Retinal pigment epithelial cell (primary cell): ENCODE measurements around the gene HOXC5.
"Not testable (repeated sequence)": the region's sequence is repeated elsewhere in the genome, so short reads cannot be mapped to it uniquely, and the experiment has no call there.

Experiments
- DNase-seq: peaks from one replicate; pipeline ENCODE4 v3.0.0-alpha.2; 2010; ENCODE audit warnings: low read depth
- H3K4me3 ChIP-seq: 2 replicates; pipeline ENCODE4 v1.5.1; 2011; ENCODE audit warnings: mild to moderate bottlenecking, low read length, control low read depth, moderate library complexity
- TF ChIP-seq, protein P1 (sequence below): conservative IDR thresholded peaks from 2 replicates; pipeline ENCODE4 v1.5.1; 2011; ENCODE audit warnings: low read depth, low read length, control low read depth, inconsistent platforms

The HOXC5 gene

DNA sequence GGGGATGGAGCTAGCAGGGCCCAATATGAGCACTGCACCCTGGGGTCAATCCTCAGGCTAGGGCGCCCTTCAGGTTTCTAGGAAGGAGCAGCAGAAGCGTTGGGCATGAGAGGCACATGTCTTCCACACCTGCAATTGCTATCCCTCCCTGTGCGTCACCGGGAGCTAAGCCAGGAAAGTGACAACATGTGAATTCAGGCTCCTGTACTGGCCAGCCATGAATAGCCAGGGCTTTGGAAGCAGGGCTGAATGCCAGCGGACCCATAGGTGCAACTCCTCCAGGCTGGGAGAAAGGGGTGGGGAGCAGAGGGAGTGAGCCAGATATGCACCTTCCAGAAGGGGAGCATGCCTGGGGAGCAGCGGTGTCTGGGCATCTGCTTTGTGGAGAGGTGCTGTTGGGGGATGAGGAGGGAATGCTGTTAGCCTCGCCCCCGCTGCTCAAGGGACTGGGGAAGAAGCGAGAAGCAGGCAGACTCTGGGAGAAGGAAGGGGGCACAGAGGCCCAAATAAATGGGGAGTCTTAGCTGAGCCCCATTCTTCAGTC lies 6.1 kb downstream of the HOXC5 start:
- no peak overlapping the region for H3K4me3 ChIP-seq
- TF ChIP-seq, protein P1, sequence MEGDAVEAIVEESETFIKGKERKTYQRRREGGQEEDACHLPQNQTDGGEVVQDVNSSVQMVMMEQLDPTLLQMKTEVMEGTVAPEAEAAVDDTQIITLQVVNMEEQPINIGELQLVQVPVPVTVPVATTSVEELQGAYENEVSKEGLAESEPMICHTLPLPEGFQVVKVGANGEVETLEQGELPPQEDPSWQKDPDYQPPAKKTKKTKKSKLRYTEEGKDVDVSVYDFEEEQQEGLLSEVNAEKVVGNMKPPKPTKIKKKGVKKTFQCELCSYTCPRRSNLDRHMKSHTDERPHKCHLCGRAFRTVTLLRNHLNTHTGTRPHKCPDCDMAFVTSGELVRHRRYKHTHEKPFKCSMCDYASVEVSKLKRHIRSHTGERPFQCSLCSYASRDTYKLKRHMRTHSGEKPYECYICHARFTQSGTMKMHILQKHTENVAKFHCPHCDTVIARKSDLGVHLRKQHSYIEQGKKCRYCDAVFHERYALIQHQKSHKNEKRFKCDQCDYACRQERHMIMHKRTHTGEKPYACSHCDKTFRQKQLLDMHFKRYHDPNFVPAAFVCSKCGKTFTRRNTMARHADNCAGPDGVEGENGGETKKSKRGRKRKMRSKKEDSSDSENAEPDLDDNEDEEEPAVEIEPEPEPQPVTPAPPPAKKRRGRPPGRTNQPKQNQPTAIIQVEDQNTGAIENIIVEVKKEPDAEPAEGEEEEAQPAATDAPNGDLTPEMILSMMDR = no peak
- DNase-seq = no peak

DNA sequence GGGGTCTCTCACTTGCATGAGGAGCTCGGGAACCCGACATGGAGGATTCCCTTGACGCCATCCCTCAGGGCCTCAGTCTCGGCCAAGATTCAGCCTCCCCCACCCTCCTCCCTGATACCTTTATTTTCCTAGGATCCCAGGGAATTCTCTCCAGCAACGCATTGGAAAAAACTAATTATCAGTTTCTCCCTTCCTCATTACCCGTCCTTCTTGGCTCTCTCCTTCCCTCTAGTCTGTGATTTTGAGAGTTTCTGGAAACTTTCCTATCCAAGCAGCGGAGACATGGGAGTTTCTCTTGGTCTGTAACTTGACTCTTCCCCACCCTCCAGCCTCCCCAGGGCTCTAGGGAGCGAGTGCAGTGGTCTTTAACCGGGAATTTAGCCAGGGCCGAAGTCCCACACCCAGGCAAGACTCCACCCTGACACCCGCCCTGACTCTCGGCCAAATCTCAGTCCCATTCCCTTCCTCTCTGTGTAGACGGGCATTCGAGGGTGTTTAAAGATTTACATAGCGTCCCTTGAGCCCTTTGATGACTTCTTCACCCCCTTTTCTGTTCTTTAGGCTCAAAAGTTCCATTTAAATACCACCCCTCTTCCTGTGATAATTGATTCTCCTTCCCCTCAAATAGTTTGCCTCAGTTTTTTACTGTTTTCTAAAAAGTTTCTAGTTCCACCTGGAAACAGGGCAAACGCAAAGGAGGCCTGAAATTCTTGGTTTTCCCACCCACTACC lies 6.7 kb downstream of the HOXC5 start:
- TF ChIP-seq, protein P1 = no peak

DNA sequence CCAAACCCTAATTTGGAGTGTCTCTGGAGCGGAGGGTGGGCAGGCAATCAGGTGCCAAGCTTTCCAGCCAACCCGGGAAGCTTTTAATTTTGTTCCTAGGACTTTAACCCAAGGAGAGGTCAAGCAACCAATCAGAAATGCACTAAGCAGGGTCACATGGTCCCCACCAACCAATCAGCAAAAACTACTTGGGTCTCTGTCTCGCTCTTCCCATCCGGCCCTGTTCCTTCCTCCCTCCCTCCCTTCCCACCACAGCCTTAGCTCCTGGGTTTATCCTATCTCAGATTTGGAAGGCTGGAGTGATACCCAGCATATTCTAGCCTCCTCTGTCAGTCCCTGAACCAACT lies 7.3 kb downstream of the HOXC5 start:
- no peak for DNase-seq
- H3K4me3 ChIP-seq = no peak overlapping the region
- TF ChIP-seq, protein P1 = no peak

More for the DNA sequence above, 6.7 kb downstream of the HOXC5 start:
- H3K4me3 ChIP-seq = no peak overlapping the region
- DNase-seq = no peak

DNA sequence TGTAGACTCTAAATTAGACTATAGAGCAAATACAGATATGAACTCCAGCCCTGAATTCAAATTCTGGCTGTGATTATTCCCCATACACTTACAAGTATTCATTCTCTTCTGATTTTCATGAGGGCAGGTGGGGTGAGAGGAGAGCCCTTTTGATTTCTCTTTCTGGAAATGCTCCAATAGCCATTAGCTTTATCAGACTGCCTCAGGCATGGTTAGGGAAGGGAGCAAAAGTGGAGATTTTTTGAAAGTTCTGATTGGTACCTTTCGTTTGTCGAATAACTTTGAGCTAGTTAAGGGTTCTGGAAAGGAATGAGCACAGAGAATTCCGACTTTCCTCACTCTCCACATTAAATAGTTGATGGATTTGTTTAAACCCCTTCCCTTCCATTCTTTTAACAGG lies 7.8 kb downstream of the HOXC5 start:
- no peak overlapping the region for H3K4me3 ChIP-seq
- TF ChIP-seq, protein P1 = no peak
- DNase-seq = no peak

DNA sequence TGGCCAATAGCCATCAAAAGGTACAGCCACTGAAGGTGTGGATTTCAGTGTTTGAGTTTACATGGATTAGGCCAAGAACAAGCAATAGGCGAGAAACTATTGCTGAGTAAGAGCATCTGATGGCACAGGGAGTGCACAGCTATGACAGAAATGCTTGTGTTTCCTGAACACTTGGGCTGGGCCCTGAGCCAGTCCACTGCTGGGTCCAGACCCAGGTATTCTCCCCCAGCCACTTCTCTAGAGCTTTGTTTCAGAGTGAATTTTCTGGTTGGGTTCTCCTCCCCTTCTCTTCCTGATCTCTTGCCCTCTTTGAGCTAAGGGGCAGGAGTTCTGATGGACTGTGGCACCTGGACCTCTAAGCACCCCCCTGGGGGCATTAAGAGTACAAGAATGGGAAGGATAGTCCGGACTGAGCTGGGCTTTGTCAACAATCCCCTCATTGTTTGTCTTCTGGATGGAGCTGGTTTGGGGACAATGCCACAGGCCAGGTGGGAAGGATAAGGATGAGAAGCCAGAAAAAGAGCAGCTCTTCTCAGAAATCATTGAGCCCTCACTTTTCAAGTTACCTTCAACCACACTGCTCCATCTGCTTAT lies 8.3 kb downstream of the HOXC5 start:
- TF ChIP-seq, protein P1 = no peak
- no peak for DNase-seq
- H3K4me3 ChIP-seq = no peak overlapping the region

DNA sequence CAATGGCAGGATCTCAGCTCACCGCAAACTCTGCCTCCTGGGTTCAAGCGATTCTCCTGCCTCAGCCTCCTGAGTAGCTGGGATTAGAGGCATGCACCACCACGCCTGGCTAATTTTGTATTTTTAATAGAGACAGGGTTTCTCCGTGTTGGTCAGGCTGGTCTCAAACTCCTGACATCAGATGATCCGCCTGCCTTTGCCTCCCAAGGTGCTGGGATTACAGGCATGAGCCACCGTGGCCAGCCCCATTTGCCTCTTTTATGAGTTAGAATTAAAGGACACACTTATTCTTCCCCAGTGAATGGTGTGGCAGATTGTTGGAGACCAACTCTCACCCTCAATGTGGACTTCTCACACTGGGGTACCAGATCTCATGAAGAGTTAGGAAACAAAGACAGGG lies 9.2 kb downstream of the HOXC5 start:
- not testable (repeated sequence) for DNase-seq, H3K4me3 ChIP-seq

DNA sequence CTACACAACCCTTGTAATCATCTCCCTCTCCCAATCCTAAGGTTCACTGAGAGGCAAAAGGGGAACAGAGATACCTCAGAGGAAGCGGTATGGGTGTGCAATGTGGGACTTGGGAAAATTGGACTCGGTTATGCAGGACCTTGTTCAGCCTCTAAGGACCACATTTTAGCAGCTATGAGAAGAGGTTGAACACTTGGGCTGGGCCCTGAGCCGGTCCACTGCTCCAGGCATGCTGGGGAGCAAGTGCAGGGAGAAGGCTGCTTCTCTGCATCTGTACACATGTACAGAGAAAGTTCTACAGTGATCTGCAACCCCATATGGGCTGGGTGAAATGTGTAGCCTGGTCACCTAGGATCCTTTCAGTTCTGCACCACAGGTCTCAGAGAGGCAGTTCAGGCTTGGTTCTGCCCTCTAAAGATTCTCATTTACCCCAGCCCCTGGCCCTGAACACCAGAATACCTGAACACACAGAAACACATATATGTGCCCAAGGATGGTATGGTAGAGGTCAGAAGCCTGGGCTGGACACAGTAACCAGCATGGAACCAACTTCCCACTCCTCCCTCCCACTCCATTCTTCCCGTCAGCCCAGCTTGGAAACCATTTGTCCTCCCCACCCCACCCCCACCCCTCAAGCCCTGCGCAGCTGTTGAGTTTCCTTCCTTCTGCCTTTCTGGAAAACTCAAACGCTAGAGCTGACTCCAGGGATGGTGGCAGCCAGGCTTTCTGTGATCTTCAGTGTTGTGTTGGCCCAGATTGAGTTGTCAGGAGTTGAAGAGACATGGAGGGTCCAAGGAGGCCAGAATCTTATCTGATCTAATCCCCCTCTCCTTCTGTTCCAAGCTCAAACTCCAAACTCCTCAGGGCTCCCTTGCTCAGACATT lies 10.4 kb downstream of the HOXC5 start:
- TF ChIP-seq, protein P1 = no peak
- no peak for DNase-seq
- no peak overlapping the region for H3K4me3 ChIP-seq
